ENCODE measurements around the gene ST6GALNAC1.

DNA sequence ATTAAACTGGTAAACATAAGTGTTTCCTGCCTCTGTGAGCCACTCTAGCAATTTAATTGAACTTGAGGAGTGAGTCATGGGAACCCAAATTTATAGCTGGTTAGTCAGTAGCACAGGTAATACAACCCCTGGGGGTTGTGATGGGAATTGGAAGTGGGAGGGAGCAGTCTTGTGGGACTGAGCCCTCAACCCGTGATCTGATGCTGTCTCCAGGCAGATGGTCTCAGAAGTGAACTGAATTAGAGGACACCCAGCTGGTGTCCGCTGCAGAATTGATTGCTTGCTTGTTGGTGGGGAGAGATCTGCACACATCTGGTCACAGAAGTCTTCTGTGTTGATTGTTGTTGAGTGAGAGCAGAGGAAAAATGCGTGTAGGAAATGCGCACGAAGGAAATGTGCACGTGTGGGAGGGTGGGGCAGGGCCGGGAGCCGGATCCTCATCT is 50.2 kb downstream of the ST6GALNAC1 start:
- TF ChIP-seq, protein P1, sequence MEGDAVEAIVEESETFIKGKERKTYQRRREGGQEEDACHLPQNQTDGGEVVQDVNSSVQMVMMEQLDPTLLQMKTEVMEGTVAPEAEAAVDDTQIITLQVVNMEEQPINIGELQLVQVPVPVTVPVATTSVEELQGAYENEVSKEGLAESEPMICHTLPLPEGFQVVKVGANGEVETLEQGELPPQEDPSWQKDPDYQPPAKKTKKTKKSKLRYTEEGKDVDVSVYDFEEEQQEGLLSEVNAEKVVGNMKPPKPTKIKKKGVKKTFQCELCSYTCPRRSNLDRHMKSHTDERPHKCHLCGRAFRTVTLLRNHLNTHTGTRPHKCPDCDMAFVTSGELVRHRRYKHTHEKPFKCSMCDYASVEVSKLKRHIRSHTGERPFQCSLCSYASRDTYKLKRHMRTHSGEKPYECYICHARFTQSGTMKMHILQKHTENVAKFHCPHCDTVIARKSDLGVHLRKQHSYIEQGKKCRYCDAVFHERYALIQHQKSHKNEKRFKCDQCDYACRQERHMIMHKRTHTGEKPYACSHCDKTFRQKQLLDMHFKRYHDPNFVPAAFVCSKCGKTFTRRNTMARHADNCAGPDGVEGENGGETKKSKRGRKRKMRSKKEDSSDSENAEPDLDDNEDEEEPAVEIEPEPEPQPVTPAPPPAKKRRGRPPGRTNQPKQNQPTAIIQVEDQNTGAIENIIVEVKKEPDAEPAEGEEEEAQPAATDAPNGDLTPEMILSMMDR (conservative IDR thresholded peaks at IDR 0.05), result no peak
- TF ChIP-seq ZFX (IDR thresholded peaks at IDR 0.05), result no peak

All from C4-2B (cell line).